ENCODE results near the gene CACNA1G. TPM values are rescaled to one million over a fixed set of nuclear protein-coding genes. Genes with fewer than 3 reads are reported as not detected.
A peak's percentile ranks its signal among the peaks of the same experiment; 100 is the strongest.

Gene CACNA1G
- total and polyA plus RNA-seq, 2 experiments from 2014 or later: 19.0 to 46.1 TPM

GRCh38 chr17:50580646-50581045 is 20.1 kb downstream of the CACNA1G start:
- DNase-seq (ENCODE audit: low read depth in 1 of 2, low spot score in 1 of 2): no peak
- Histone ChIP-seq H3K36me3 (no peaks in the 10 kb centered on the region), H3K4me1 (ENCODE audit: low read depth) (peaks cover 61% of the 10 kb centered on the region), H3K27me3 (no peaks in the 10 kb centered on the region), H3K9me3 (ENCODE audit: low read depth) (no peaks in the 10 kb centered on the region), H3K27ac (peak overlapping the region; percentile 54), H3K4me3 (no peak overlapping the region)
- TF ChIP-seq, protein P1, sequence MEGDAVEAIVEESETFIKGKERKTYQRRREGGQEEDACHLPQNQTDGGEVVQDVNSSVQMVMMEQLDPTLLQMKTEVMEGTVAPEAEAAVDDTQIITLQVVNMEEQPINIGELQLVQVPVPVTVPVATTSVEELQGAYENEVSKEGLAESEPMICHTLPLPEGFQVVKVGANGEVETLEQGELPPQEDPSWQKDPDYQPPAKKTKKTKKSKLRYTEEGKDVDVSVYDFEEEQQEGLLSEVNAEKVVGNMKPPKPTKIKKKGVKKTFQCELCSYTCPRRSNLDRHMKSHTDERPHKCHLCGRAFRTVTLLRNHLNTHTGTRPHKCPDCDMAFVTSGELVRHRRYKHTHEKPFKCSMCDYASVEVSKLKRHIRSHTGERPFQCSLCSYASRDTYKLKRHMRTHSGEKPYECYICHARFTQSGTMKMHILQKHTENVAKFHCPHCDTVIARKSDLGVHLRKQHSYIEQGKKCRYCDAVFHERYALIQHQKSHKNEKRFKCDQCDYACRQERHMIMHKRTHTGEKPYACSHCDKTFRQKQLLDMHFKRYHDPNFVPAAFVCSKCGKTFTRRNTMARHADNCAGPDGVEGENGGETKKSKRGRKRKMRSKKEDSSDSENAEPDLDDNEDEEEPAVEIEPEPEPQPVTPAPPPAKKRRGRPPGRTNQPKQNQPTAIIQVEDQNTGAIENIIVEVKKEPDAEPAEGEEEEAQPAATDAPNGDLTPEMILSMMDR (IDR thresholded peaks at IDR 0.05; ENCODE audit: low read depth, low read length): no peak

DNA sequence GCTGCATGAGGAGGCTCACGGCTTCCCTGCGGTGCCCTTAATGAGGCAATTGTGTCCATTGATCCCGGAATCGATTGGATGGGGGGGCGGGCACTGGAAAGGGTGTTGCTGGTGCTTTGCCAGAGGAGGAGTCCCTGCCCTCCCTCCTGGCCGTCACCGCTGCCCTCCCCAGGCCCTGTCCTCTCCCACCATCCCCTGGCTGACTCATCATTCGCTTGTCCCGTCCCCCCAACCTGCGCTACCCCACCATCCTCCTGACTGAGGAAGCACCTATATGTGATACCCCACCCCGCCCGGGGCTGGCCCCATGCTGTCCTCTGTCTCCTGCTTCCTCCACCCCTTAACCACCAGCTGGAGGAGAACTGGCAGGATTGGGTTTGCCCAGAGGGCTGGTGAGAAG is 20.8 kb downstream of the CACNA1G start:
- DNase-seq (ENCODE audit: low read depth in 1 of 2, low spot score in 1 of 2): no peak
- peak overlapping the region; percentile 88 for H3K27ac ChIP-seq
- H3K27me3 ChIP-seq: no peaks in the 10 kb centered on the region
- no peaks in the 10 kb centered on the region for H3K9me3 ChIP-seq (ENCODE audit: low read depth)
- no peak overlapping the region for H3K4me3 ChIP-seq
- H3K4me1 ChIP-seq (ENCODE audit: low read depth): peaks cover 68% of the 10 kb centered on the region
- TF ChIP-seq, protein P1 (IDR thresholded peaks at IDR 0.05; ENCODE audit: low read depth, low read length): no peak
- no peaks in the 10 kb centered on the region for H3K36me3 ChIP-seq

DNA sequence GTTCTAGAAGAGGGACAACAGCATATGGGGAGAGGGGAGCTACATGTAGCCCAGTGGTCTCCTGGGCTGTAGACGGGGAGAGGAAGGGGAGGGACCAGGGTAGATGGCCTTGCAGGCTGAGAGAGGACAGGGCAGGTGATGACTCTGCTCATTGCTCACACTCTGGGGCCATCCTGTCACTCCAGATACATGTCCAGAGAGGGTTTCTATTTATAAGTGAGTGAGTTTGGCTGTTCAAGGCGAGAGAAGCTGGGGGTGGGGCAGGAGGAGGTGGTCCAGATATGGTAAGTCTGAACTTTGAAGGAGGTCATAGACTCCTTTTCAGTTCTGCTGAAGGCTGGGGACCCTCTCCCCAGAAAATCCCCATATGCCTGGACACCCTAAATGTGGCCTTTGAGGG is 22.2 kb downstream of the CACNA1G start:
- Histone ChIP-seq H3K27ac (peak overlapping the region; percentile 88), H3K9me3 (ENCODE audit: low read depth) (no peaks in the 10 kb centered on the region), H3K36me3 (no peaks in the 10 kb centered on the region), H3K4me1 (ENCODE audit: low read depth) (peaks cover 82% of the 10 kb centered on the region), H3K27me3 (no peaks in the 10 kb centered on the region), H3K4me3 (no peak overlapping the region)
- peak in 1 of 2 donors; percentile 72 for DNase-seq (ENCODE audit: low read depth in 1 of 2, low spot score in 1 of 2)
- TF ChIP-seq, protein P1 (IDR thresholded peaks at IDR 0.05; ENCODE audit: low read depth, low read length): no peak

- H3K27me3 ChIP-seq: no peaks in the 10 kb centered on the region
- TF ChIP-seq, protein P1 (IDR thresholded peaks at IDR 0.05; ENCODE audit: low read depth, low read length): no peak
- no peaks in the 10 kb centered on the region for H3K36me3 ChIP-seq
- H3K4me3 ChIP-seq: no peak overlapping the region
- peak in 1 of 2 donors; percentile 87 for DNase-seq (ENCODE audit: low read depth in 1 of 2, low spot score in 1 of 2)
- no peaks in the 10 kb centered on the region for H3K9me3 ChIP-seq (ENCODE audit: low read depth)
- peak overlapping the region; percentile 88 for H3K27ac ChIP-seq
- peaks cover 89% of the 10 kb centered on the region for H3K4me1 ChIP-seq (ENCODE audit: low read depth)
Observed at GRCh38 chr17:50583641-50584040, 23.1 kb downstream of the CACNA1G start.

DNA sequence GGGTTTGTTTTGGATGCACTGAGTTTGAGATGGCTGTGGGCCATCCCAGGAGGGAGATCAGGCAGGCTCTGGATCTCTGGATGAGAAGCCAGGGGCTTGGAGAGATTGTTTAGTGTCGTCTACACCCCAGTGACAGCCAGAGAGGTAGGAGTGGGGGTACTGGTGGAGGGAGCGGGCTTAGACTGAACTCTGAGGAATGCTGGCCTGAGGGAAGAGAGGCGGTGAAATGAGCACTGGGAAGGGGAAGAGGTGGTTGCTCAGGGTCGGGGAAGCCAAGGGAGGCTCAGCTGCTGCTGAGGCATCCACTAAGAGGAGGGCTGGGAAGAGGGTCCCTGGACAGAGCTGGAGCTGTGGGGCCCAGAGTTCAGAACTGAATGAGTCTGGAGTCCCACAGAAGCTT is 23.6 kb downstream of the CACNA1G start:
- Histone ChIP-seq H3K36me3 (no peaks in the 10 kb centered on the region), H3K27ac (peak overlapping the region; percentile 88), H3K4me1 (ENCODE audit: low read depth) (peaks cover 92% of the 10 kb centered on the region), H3K9me3 (ENCODE audit: low read depth) (no peaks in the 10 kb centered on the region), H3K4me3 (no peak overlapping the region), H3K27me3 (no peaks in the 10 kb centered on the region)
- TF ChIP-seq, protein P1 (IDR thresholded peaks at IDR 0.05; ENCODE audit: low read depth, low read length): no peak
- peak in 1 of 2 donors; percentile 55 for DNase-seq (ENCODE audit: low read depth in 1 of 2, low spot score in 1 of 2)

- Histone ChIP-seq H3K36me3 (no peaks in the 10 kb centered on the region), H3K27me3 (no peaks in the 10 kb centered on the region), H3K4me1 (ENCODE audit: low read depth) (peaks cover 92% of the 10 kb centered on the region), H3K9me3 (ENCODE audit: low read depth) (no peaks in the 10 kb centered on the region), H3K27ac (peak overlapping the region; percentile 88), H3K4me3 (no peak overlapping the region)
- TF ChIP-seq, protein P1 (IDR thresholded peaks at IDR 0.05; ENCODE audit: low read depth, low read length): no peak
- DNase-seq (ENCODE audit: low read depth in 1 of 2, low spot score in 1 of 2): no peak
Observed at GRCh38 chr17:50584749-50585148, 24.2 kb downstream of the CACNA1G start.

Measured in cardiac muscle cell (in vitro differentiated cells and primary cell).